ENCODE data around the gene DTNA.

The DTNA gene

GRCh38 chr18:34932792-34933466 lies 222.8 kb downstream of the DTNA start:
- TF ChIP-seq TAF1 (IDR thresholded peaks at IDR 0.05; ENCODE audit: borderline replicate concordance, low read depth, low read length) (no peak), POLR2AphosphoS5 (IDR thresholded peaks at IDR 0.05; ENCODE audit: low read depth, low read length) (no peak), POLR2A (IDR thresholded peaks at IDR 0.05; ENCODE audit: low read depth, low read length) (no peak)
- FAIRE-seq = no peak
- no peak for DNase-seq (ENCODE audit: insufficient read length)

DNA sequence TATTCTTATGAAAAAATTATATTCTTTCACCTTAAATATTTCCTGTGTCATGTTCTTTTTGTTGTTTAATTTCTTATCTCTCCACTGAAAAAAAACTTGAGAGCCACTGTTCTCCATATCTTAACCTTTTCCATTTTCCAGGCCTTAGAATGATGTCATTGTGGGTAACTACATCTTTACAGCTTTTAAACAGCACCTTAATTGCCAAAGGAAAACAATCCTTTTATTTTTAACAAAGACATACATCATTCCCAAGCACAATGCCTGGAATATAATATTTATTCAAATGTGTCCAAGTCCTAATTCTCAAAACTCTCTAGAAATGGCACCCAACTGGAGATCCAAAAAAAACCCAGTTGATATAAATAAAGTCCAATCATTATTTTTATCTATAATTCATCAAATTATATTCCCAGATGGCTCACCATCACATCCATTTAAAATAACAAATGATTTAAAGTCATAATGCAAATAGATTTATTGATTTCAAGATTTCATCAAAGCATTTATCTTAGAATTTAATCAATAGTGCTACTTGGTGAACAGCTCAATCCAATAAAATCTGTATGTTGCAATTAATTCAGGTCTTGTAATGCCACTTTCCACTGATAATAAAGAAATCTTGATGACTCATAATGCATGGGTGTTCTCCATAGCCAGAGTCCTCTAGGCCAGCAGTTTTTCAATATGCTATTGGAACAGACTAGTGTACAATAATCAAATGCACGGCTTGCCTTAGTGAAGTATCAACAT lies 224.0 kb downstream of the DTNA start:
- DNase-seq (ENCODE audit: insufficient read length) (no peak), FAIRE-seq (no peak)
- TF ChIP-seq POLR2AphosphoS5 (IDR thresholded peaks at IDR 0.05; ENCODE audit: low read depth, low read length) (no peak), POLR2A (IDR thresholded peaks at IDR 0.05; ENCODE audit: low read depth, low read length) (no peak), TAF1 (IDR thresholded peaks at IDR 0.05; ENCODE audit: borderline replicate concordance, low read depth, low read length) (no peak)

DNA sequence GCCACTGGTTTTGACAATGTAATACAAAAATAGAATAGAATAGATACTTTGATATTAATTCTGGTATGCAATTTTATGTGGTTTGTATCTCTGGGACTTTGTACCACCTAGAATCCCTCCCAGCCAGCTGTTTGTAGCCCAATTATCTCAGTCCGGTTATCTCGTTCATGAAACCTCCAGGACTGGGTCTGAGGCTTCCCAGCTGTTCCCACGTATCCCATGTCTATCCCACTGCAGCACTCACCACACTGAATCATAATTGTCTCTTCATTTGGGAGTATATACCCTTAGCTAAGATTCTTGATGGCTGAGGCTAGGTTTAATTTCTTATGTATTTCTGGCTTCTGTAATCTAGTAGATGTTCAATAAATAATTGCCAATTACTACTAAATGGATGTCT lies 226.7 kb downstream of the DTNA start:
- DNase-seq (ENCODE audit: insufficient read length) = no peak
- FAIRE-seq = no peak
- TF ChIP-seq TAF1 (IDR thresholded peaks at IDR 0.05; ENCODE audit: borderline replicate concordance, low read depth, low read length) (no peak), POLR2AphosphoS5 (IDR thresholded peaks at IDR 0.05; ENCODE audit: low read depth, low read length) (no peak), POLR2A (IDR thresholded peaks at IDR 0.05; ENCODE audit: low read depth, low read length) (no peak)

GRCh38 chr18:34938090-34938489 lies 228.0 kb downstream of the DTNA start:
- no peak for FAIRE-seq
- TF ChIP-seq POLR2A (IDR thresholded peaks at IDR 0.05; ENCODE audit: low read depth, low read length) (no peak), POLR2AphosphoS5 (IDR thresholded peaks at IDR 0.05; ENCODE audit: low read depth, low read length) (no peak), TAF1 (IDR thresholded peaks at IDR 0.05; ENCODE audit: borderline replicate concordance, low read depth, low read length) (no peak)
- no peak for DNase-seq (ENCODE audit: insufficient read length)

All from GM12892 (cell line).